ENCODE data around the gene SIRT4. TPM values are rescaled to one million over a fixed set of nuclear protein-coding genes. Genes with fewer than 3 reads are reported as not detected.

Gene SIRT4
- polyA plus RNA-seq, 1 of the 3 experiments (the other 2 are of a cell fraction): 1.1 TPM

- peaks cover 30% of the 10 kb centered on the region for H3F3A ChIP-seq (replicated peaks; ENCODE audit: insufficient read depth)
- 30% methylated on average over 20 of the region's 22 CpGs for WGBS (ENCODE audit: low lambda C conversion rate)
- H3K4me2 ChIP-seq: peak overlapping the region; percentile 68
- H3K4me1 ChIP-seq (ENCODE audit: control insufficient read depth in 1 of 2, insufficient read depth in 2 of 2, low read depth in 1 of 2, low read length in 1 of 2): peaks cover 0 to 2% of the 10 kb centered on the region in 2 experiments; a peak in 2 of 4 replicates
- CTCF ChIA-PET: interaction anchor here (1.0 to 3.8 kb wide), 7 partner anchors 11 to 179 kb away, joined by 3 to 26 read pairs (median 7); partner anchors contain the start of genes PXN, SIRT4 and SRSF9
- no peak for DNase-seq
- H3K9ac ChIP-seq: peak overlapping the region; percentile 37; the same call in 1 of the 2 replicates
- H3K27ac ChIP-seq (ENCODE audit: low read depth in 2 of 2, low read length in 1 of 2): peak overlapping the region; percentile 7 to 100; a peak in 3 of 4 replicates
- no peaks in the 10 kb centered on the region for H3K27me3 ChIP-seq (ENCODE audit: insufficient read depth)
- no peak for TF ChIP-seq FOSL2 (IDR thresholded peaks at IDR 0.05; ENCODE audit: borderline replicate concordance, low read depth)
- no peak for TF ChIP-seq ELF1 (IDR thresholded peaks at IDR 0.05)
- TF ChIP-seq TCF12 (IDR thresholded peaks at IDR 0.05): no peak
- no peak for TF ChIP-seq FOXM1 (IDR thresholded peaks at IDR 0.05; ENCODE audit: low read depth)
- H3K4me3 ChIP-seq (ENCODE audit: low read depth in 2 of 2, low read length in 1 of 2): peak overlapping the region; percentile 4 to 47
- H3K9me3 ChIP-seq: no peaks in the 10 kb centered on the region
- H2AFZ ChIP-seq (ENCODE audit: low read depth): no peak overlapping the region; the same call in 1 of the 2 replicates
- no peaks in the 10 kb centered on the region for H3K79me2 ChIP-seq (ENCODE audit: insufficient read depth)
- H3K9me2 ChIP-seq: no peaks in the 10 kb centered on the region
- POLR2A ChIA-PET: interaction anchor here (0.6 to 4.8 kb wide), 29 partner anchors 9 to 1007 kb away, joined by 3 to 108 read pairs (median 7); partner anchors contain the start of genes PXN, RAB35, RPLP0 and SIRT4
- H4K20me1 ChIP-seq (ENCODE audit: insufficient read depth): no peaks in the 10 kb centered on the region
- H3K36me3 ChIP-seq (replicated peaks in 1 of 2; ENCODE audit: control insufficient read depth in 1 of 2, insufficient read depth in 2 of 2, low read length in 1 of 2): no peaks in the 10 kb centered on the region
Measured at GRCh38 chr12:120290609-120291305, 11.4 kb upstream of the SIRT4 start.

- WGBS (ENCODE audit: low lambda C conversion rate): under 1% methylated on average over 17 of the region's 17 CpGs
- peak overlapping the region; percentile 67; the same call in 1 of the 2 replicates for H2AFZ ChIP-seq (ENCODE audit: low read depth)
Measured at GRCh38 chr12:120292411-120292660, 9.8 kb upstream of the SIRT4 start.

More at GRCh38 chr12:120292411-120292660, 9.8 kb upstream of the SIRT4 start:
- no peaks in the 10 kb centered on the region for H3K36me3 ChIP-seq (replicated peaks in 1 of 2; ENCODE audit: control insufficient read depth in 1 of 2, insufficient read depth in 2 of 2, low read length in 1 of 2)
- peak overlapping the region; percentile 50 to 70 for H3K4me3 ChIP-seq (ENCODE audit: low read depth in 2 of 2, low read length in 1 of 2)
- peak overlapping the region; percentile 90 for H3K4me2 ChIP-seq
- peak overlapping the region; percentile 95 to 100 for H3K27ac ChIP-seq (ENCODE audit: low read depth in 2 of 2, low read length in 1 of 2)
- H3K9me3 ChIP-seq: no peaks in the 10 kb centered on the region
- H3K9ac ChIP-seq: peak overlapping the region; percentile 86
- no peaks in the 10 kb centered on the region for H4K20me1 ChIP-seq (ENCODE audit: insufficient read depth)
- no peak for TF ChIP-seq GABPA (IDR thresholded peaks at IDR 0.05; ENCODE audit: low read depth)
- no peak for TF ChIP-seq RXRA (IDR thresholded peaks at IDR 0.05; ENCODE audit: borderline replicate concordance, low read depth)
- TF ChIP-seq JUND (IDR thresholded peaks at IDR 0.05): no peak
- TF ChIP-seq RFX5 (IDR thresholded peaks at IDR 0.05; ENCODE audit: low read length): no peak
- TF ChIP-seq NFIC (IDR thresholded peaks at IDR 0.05; ENCODE audit: borderline replicate concordance): no peak
- no peak for TF ChIP-seq REST (IDR thresholded peaks at IDR 0.05; ENCODE audit: low read depth, low read length)
- no peak for TF ChIP-seq SMC3 (IDR thresholded peaks at IDR 0.05; ENCODE audit: low read depth, low read length)
- TF ChIP-seq CTCF (IDR thresholded peaks at IDR 0.05): no peak
- TF ChIP-seq FOSL2 (IDR thresholded peaks at IDR 0.05; ENCODE audit: borderline replicate concordance, low read depth): no peak
- POLR2A ChIA-PET: interaction anchor here (0.8 to 4.8 kb wide), 16 partner anchors 10 to 358 kb away, joined by 4 to 108 read pairs (median 12); partner anchors contain the start of genes COX6A1, PXN, RAB35 and RPLP0
- no peaks in the 10 kb centered on the region for H3K27me3 ChIP-seq (ENCODE audit: insufficient read depth)
- DNase-seq: no peak
- CTCF ChIA-PET: interaction anchor here (0.9 to 3.8 kb wide), 7 partner anchors 10 to 67 kb away, joined by 3 to 26 read pairs (median 4); partner anchors contain the start of gene SIRT4
- peaks cover 30% of the 10 kb centered on the region for H3F3A ChIP-seq (replicated peaks; ENCODE audit: insufficient read depth)
- no peaks in the 10 kb centered on the region for H3K9me2 ChIP-seq
- peaks cover 0 to 2% of the 10 kb centered on the region in 2 experiments; a peak in 2 of 4 replicates for H3K4me1 ChIP-seq (ENCODE audit: control insufficient read depth in 1 of 2, insufficient read depth in 2 of 2, low read depth in 1 of 2, low read length in 1 of 2)
- no peaks in the 10 kb centered on the region for H3K79me2 ChIP-seq (ENCODE audit: insufficient read depth)

Data from SK-N-SH (cell line).